HFFc6 (cell line): ENCODE measurements around the gene GORAB. TPM values are rescaled to one million over a fixed set of nuclear protein-coding genes. Genes with fewer than 3 reads are reported as not detected.

ENCODE experiments used
- DNase-seq: peaks from one replicate; pipeline ENCODE4 v3.0.0-alpha.2; 2018
- H3K27ac Mint-ChIP-seq: 2 replicates; pipeline ENCODE4 v1.8.0; 2020; ENCODE audit warnings: mild to moderate bottlenecking, mixed read lengths
- H3K27me3 Mint-ChIP-seq: 2 replicates; pipeline ENCODE4 v1.8.0; 2021; ENCODE audit warnings: mild to moderate bottlenecking, moderate library complexity, mixed read lengths; ENCODE audit not compliant: insufficient read depth
- H3K36me3 Mint-ChIP-seq: 2 replicates; pipeline ENCODE4 v1.8.0; 2021; ENCODE audit warnings: low read depth, mixed read lengths
- H3K4me1 Mint-ChIP-seq: 2 replicates; pipeline ENCODE4 v1.8.0; 2020; ENCODE audit warnings: low read depth, mixed read lengths
- H3K4me3 Mint-ChIP-seq: 2 replicates; pipeline ENCODE4 v1.8.0; 2020; ENCODE audit warnings: mild to moderate bottlenecking, moderate library complexity, mixed read lengths
- H3K9me3 Mint-ChIP-seq: 2 replicates; pipeline ENCODE4 v1.8.0; 2020; ENCODE audit warnings: mild to moderate bottlenecking, mixed read lengths
- total RNA-seq, 6 experiments: library from RNA; stranded (reverse); fragmentation: NEBNext Ultra II Directional; extraction: Animal tissue kit (Norgen Biotek cat#: 25700); gene quantifications; 2 replicates in 1 of 6; 3 replicates in 5 of 6; pipeline ENCODE4 v1.2.3, GENCODE V29; 2021
- TF ChIP-seq, protein P1 (sequence below): fragments of 200-600 bp; sonication (generic); IDR thresholded peaks from 2 replicates; pipeline ENCODE4 v1.5.0; 2021; ENCODE audit warnings: antibody characterized with exemption, mild to moderate bottlenecking

The GORAB gene
- total RNA-seq, 6 experiments from 2014 or later: 13.7 to 18.5 (median 16.3) TPM

DNA sequence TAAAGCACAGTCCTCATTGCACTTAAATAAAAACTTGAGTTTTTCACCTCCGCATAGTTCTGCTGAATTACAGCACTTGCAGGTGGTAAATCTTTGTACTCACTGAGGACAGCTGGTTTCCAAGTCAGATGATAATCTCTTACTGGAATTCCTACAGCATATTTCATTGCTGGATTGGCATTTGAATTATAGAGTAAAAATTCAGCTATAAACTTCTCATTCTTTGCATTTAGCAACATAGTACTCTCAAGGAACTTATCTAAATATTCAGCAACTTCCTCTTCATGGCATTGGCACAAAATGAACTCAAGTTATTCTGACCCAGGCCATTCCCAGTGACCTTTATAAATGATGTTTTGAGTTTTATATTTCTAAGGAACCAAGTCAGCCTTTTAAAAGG lies 23.4 kb downstream of the GORAB start:
- DNase-seq: peak; percentile 29
- TF ChIP-seq, protein P1, sequence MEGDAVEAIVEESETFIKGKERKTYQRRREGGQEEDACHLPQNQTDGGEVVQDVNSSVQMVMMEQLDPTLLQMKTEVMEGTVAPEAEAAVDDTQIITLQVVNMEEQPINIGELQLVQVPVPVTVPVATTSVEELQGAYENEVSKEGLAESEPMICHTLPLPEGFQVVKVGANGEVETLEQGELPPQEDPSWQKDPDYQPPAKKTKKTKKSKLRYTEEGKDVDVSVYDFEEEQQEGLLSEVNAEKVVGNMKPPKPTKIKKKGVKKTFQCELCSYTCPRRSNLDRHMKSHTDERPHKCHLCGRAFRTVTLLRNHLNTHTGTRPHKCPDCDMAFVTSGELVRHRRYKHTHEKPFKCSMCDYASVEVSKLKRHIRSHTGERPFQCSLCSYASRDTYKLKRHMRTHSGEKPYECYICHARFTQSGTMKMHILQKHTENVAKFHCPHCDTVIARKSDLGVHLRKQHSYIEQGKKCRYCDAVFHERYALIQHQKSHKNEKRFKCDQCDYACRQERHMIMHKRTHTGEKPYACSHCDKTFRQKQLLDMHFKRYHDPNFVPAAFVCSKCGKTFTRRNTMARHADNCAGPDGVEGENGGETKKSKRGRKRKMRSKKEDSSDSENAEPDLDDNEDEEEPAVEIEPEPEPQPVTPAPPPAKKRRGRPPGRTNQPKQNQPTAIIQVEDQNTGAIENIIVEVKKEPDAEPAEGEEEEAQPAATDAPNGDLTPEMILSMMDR: no peak
- H3K4me3 Mint-ChIP-seq: no peak overlapping the region
- peaks cover 73% of the 10 kb centered on the region for H3K36me3 Mint-ChIP-seq
- peak overlapping the region; percentile 42; the same call in 1 of the 2 replicates for H3K27ac Mint-ChIP-seq
- peaks cover 43% of the 10 kb centered on the region for H3K9me3 Mint-ChIP-seq
- peaks cover 5% of the 10 kb centered on the region; the same call in 1 of the 2 replicates for H3K27me3 Mint-ChIP-seq
- peaks cover 35% of the 10 kb centered on the region for H3K4me1 Mint-ChIP-seq

DNA sequence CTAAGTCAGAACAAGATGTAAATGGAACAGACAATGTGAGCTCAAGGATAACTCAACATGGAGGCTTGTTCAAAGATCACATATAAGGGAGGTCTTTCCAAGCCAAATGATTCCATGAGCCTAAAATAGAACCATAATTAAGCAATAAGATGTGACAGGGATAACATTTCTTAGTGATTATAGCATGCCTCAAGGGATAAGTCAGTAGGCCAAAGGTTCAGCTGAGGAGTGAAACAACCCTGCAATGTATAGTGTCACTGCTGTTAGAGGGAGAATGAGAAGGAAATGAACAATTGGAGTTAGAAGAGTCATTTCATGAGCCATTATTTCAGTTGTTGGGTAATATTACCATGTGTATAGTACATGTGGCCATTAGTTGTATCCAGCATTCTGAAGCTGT lies 25.0 kb downstream of the GORAB start:
- H3K27ac Mint-ChIP-seq: peak overlapping the region; percentile 35
- TF ChIP-seq, protein P1: no peak
- peaks cover 41% of the 10 kb centered on the region for H3K4me1 Mint-ChIP-seq
- peaks cover 5% of the 10 kb centered on the region; the same call in 1 of the 2 replicates for H3K27me3 Mint-ChIP-seq
- H3K36me3 Mint-ChIP-seq: peaks cover 67% of the 10 kb centered on the region
- H3K9me3 Mint-ChIP-seq: peaks cover 54% of the 10 kb centered on the region
- H3K4me3 Mint-ChIP-seq: no peak overlapping the region
- peak; percentile 36 for DNase-seq

DNA sequence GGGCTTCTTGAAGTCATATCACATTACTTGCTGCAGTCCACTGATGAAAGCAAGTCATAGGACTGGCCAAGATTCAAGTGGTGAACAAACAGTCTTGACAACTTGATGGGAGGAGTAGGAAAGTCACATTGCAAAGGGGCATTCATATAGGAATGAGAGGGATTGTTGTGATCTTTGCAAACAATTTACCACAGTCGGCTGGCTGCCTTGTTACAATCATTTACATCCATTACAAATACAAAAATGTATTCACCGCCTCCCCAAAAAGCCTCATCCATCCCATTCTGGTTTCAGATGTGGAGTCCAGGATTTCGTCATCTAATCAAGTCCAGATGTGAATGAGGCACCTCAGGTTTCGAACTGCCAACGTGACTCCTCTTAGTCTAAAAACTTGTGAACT lies 26.8 kb downstream of the GORAB start:
- peaks cover 58% of the 10 kb centered on the region for H3K4me1 Mint-ChIP-seq
- no peak overlapping the region for H3K27ac Mint-ChIP-seq
- peaks cover 4% of the 10 kb centered on the region; the same call in 1 of the 2 replicates for H3K27me3 Mint-ChIP-seq
- peaks cover 54% of the 10 kb centered on the region for H3K9me3 Mint-ChIP-seq
- DNase-seq: no peak
- H3K4me3 Mint-ChIP-seq: no peak overlapping the region
- TF ChIP-seq, protein P1: no peak
- peaks cover 60% of the 10 kb centered on the region for H3K36me3 Mint-ChIP-seq

DNA sequence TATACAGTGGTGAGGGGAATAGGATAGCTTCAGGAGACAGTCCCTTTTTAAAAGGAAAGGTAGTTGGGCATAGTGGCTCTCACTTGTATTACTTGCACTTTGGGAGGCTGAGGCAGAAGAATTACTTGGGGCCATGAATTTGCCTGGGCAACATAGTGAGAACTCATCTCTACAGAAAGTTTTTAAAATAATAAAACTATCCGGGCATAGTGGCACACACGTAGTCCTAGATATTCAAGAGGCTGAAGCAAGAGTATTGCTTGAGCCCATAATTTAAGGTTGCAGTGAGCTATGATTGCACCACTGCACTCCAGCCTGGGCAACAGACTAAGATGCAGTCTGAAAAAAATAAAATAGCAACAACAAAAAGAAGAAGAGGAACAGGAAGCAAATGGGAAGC lies 27.2 kb downstream of the GORAB start:
- Mint-ChIP-seq H3K4me1 (peaks cover 62% of the 10 kb centered on the region), H3K4me3 (no peak overlapping the region), H3K9me3 (peaks cover 54% of the 10 kb centered on the region), H3K36me3 (peaks cover 62% of the 10 kb centered on the region), H3K27me3 (peaks cover 4% of the 10 kb centered on the region; the same call in 1 of the 2 replicates), H3K27ac (no peak overlapping the region)
- DNase-seq: no peak
- TF ChIP-seq, protein P1: no peak

DNA sequence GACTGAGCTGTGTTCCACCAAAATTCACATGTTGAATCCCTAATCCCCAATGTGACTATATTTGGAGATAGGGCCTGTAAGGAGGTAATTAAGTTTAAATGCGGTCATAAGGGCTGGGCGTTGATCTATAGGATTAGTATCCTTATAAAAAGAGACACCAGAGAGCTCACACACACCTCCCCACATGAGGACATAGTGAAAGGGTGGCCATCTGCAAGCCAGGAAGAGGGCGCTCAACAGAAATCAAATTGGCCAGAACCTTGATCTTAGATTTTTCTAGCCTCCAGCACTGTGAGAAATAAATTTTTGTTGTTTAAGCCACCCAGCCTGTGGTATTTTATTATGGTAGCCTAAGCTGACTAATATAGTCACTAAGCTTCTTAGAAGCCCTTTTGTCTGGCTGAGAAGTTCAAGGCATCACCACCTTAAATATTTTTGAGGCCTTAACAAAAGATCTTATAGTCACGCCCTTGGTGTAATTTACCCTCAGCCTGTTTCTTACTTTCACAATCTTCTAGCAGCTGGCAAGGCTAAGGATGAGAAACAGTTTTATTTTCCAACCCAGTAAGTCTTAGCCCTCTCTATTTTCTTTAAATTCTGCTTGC lies 28.8 kb downstream of the GORAB start:
- peaks cover 62% of the 10 kb centered on the region for H3K4me1 Mint-ChIP-seq
- H3K36me3 Mint-ChIP-seq: peaks cover 59% of the 10 kb centered on the region
- H3K4me3 Mint-ChIP-seq: no peak overlapping the region
- TF ChIP-seq, protein P1: no peak
- H3K9me3 Mint-ChIP-seq: peaks cover 54% of the 10 kb centered on the region
- no peak for DNase-seq
- peaks cover 4% of the 10 kb centered on the region; the same call in 1 of the 2 replicates for H3K27me3 Mint-ChIP-seq
- H3K27ac Mint-ChIP-seq: no peak overlapping the region
